RWPE1 (cell line): ENCODE data around the gene TPST2.

Experiments
- CTCF ChIA-PET: fragments of 350-600 bp; sonication (Branson Sonifier 250); formaldehyde crosslinking; extraction: SDS; loops from one replicate; lab custom pipeline; 2021; lab: Yijun Ruan, JAX
- POLR2A ChIA-PET: fragments of 400-600 bp; formaldehyde crosslinking; extraction: SDS; loops from one replicate; lab custom pipeline; 2020; ENCODE audit warnings: antibody characterized with exemption; ENCODE audit not compliant: low non-redundant PET; lab: Yijun Ruan, JAX
- DNase-seq: peaks from one replicate; pipeline ENCODE4 v3.0.0; 2012; ENCODE audit warnings: low spot score
- H3K27ac ChIP-seq: fragments of 450-650 bp; 2 replicates; pipeline ENCODE4 v1.5.1; 2017
- CTCF ChIP-seq: fragments of 450-650 bp; conservative IDR thresholded peaks from 2 replicates; pipeline ENCODE4 v1.5.1; 2017; ENCODE audit warnings: low read depth, mild to moderate bottlenecking

Gene TPST2

GRCh38 chr22:26492220-26492619 lies 97.7 kb downstream of the TPST2 start:
- CTCF ChIA-PET = no interaction called here
- DNase-seq = no peak

GRCh38 chr22:26489447-26490036 lies 100.4 kb downstream of the TPST2 start:
- ChIA-PET CTCF (no interaction called here), POLR2A (no interaction called here)
- no peak for TF ChIP-seq CTCF
- DNase-seq = no peak
- H3K27ac ChIP-seq = no peak overlapping the region

More at GRCh38 chr22:26492220-26492619, 97.7 kb downstream of the TPST2 start:
- POLR2A ChIA-PET = no interaction called here
- peak overlapping the region; percentile 50 for H3K27ac ChIP-seq
- TF ChIP-seq CTCF = no peak

GRCh38 chr22:26487996-26488395 lies 101.9 kb downstream of the TPST2 start:
- POLR2A ChIA-PET = no interaction called here
- DNase-seq = no peak

GRCh38 chr22:26486394-26486793 lies 103.5 kb downstream of the TPST2 start:
- no peak overlapping the region for H3K27ac ChIP-seq
- TF ChIP-seq CTCF = no peak
- ChIA-PET POLR2A (no interaction called here), CTCF (no interaction called here)
- DNase-seq = no peak

More at GRCh38 chr22:26487996-26488395, 101.9 kb downstream of the TPST2 start:
- CTCF ChIA-PET = no interaction called here
- no peak for TF ChIP-seq CTCF
- H3K27ac ChIP-seq = no peak overlapping the region

GRCh38 chr22:26485806-26486390 lies 104.0 kb downstream of the TPST2 start:
- H3K27ac ChIP-seq = no peak overlapping the region
- TF ChIP-seq CTCF = no peak
- DNase-seq = no peak
- CTCF ChIA-PET = no interaction called here
- POLR2A ChIA-PET = no interaction called here

- ChIA-PET CTCF (no interaction called here), POLR2A (no interaction called here)
- TF ChIP-seq CTCF = no peak
- H3K27ac ChIP-seq = no peak overlapping the region
- DNase-seq = no peak
Measured at GRCh38 chr22:26485013-26485412, 104.9 kb downstream of the TPST2 start.
